ENCODE measurements around the gene PRSS2.

GRCh38 chr7:142822714-142823113 lies 51.9 kb downstream of the PRSS2 start:
- TF ChIP-seq CTCF (conservative IDR thresholded peaks at IDR 0.05) (no peak), ZFX (IDR thresholded peaks at IDR 0.05) (no peak)

Data from C4-2B (cell line).